GM12892 (cell line): ENCODE results near the gene MCCC2.
"Not testable (repeated sequence)": the region's sequence is repeated elsewhere in the genome, so short reads cannot be mapped to it uniquely, and the experiment has no call there.

Experiments used
- DNase-seq: peaks from one replicate; pipeline ENCODE4 v3.0.0; 2011; ENCODE audit not compliant: insufficient read length
- FAIRE-seq: peaks from 2 replicates; lab custom pipeline; 2011; peaks lifted over from hg19 to GRCh38; lab: Jason Lieb, UNC
- POLR2A ChIP-seq: IDR thresholded peaks from 2 replicates; pipeline ENCODE4 v1.6.1; 2011; ENCODE audit warnings: low read depth, low read length, control low read depth
- POLR2AphosphoS5 ChIP-seq: IDR thresholded peaks from 2 replicates; pipeline ENCODE4 v1.6.1; 2011; ENCODE audit warnings: low read depth, low read length, control low read depth
- TAF1 ChIP-seq: IDR thresholded peaks from 2 replicates; pipeline ENCODE4 v1.6.1; 2011; ENCODE audit warnings: low read depth, mild to moderate bottlenecking, control low read depth, low read length, borderline replicate concordance

MCCC2 gene

DNA sequence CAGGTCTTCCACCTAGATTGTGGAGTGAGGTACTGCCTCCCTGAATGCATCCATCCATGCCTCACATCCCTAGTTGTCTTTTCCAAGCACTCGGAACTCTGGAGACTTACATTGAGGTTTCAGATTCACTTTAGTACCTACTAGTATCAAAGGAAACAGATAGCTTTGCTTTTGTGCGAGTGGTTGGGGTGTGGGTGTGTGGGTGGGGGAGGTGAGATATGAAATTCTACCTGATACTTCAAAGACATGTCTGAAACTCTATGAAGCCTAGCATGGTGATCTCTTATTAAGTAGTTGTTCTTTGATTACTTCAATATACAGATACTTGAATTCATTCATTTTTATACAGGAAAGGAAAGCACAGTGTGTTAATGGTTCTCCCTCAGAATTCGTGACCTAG is 64.4 kb downstream of the MCCC2 start:
- FAIRE-seq (no peak), DNase-seq (no peak)
- TF ChIP-seq POLR2AphosphoS5 (no peak), POLR2A (no peak), TAF1 (no peak)

DNA sequence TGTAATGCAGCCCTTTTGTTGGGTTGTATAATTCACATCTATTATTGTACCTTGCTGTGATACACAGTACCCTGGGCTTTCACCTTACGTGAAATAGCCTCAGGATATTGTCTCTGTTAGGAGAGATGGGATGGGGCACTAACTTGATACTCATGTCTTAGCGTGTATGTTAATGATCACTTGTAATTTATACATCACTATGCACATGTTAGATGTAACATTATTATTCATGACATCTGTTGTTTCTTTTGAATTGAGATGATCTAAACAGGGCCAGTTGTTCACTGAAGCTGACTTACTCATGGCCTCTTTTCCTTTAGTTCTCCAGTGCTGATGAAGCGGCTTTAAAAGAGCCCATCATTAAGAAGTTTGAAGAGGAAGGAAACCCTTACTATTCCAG is 65.2 kb downstream of the MCCC2 start:
- FAIRE-seq (no peak), DNase-seq (no peak)
- TF ChIP-seq POLR2A = no peak
- TF ChIP-seq TAF1 = no peak
- TF ChIP-seq POLR2AphosphoS5 = no peak

DNA sequence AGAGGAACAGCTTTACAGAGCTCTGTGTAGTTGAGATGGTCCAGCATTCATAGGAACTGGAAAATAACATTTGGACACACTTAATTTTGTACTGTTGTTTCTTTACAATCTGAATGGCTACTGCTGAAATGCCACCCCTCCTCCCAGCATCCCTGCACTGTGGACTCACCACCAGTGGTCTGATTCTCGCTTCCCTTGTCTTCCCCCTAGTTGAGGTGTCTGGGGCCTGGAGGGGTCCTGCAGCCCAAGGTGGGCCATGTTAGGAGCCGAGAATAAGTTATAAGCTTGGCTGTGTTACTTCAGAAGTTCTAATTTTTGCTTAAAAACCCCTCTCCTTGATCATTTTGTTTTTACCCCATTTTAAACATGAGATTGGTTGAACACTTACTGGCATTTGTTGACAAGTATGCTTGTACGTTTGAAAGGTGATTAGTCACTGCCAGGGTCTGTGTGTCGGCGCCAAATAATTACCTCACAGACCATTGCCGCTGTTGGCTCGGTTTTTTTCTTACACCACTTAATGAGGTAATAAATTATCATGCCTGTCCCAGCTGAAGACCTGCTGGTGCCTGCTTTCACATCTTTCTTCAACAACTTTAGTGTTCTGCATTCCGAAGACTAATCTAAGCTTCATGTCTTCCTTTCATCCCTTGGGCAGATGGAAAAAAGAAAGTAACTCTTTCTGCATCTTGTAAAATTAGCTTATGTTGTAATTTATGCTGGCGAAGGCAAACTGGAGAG is 65.8 kb downstream of the MCCC2 start:
- FAIRE-seq = no peak
- no peak for DNase-seq
- TF ChIP-seq TAF1 (no peak), POLR2A (no peak), POLR2AphosphoS5 (no peak)

GRCh38 chr5:71658916-71659662 is 71.9 kb downstream of the MCCC2 start:
- TF ChIP-seq POLR2AphosphoS5 = no peak
- TF ChIP-seq TAF1 = no peak
- TF ChIP-seq POLR2A = no peak
- DNase-seq (no peak), FAIRE-seq (no peak)

- DNase-seq = no peak
- FAIRE-seq = no peak
- TF ChIP-seq POLR2AphosphoS5 (no peak), POLR2A (no peak), TAF1 (no peak)
Measured at GRCh38 chr5:71662381-71662780, 75.2 kb downstream of the MCCC2 start.

DNA sequence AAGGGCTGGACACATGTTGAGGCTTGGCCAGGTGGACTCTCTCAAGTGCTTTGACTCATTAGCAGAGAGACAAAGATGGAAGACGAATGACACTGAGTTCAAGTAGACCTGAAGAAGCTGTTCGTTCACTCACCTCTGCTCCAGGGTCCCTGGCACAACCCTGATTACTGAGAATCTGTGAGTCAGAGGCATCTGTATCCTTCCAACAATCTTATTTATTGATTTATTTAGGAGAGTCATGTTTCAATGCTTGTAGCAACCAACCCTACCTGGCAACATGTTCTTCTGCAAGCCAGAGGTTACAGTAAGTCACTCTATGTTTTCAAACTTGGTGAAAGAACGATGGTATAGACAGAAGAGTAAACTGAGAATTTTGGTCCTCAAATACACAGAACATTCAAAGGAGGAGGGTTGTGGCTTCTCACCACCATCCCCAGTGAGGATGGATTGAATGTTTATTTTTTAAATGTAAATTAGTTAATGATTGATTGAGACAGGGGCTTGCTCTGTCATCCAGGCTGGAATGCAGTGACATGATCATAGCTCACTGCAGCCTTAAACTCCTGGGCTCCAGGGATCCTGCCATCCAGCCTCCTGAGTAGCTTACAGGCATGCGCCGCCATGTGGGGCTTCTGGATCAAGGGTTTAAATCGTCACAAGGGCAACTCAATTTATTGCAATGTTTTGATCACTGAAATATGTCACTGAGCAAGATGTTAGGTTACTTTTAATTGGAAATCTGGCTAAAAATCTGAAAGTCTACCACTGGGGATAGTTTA is 76.2 kb downstream of the MCCC2 start:
- no peak for DNase-seq
- TF ChIP-seq TAF1 = no peak
- no peak for TF ChIP-seq POLR2AphosphoS5
- no peak for TF ChIP-seq POLR2A
- FAIRE-seq = no peak

DNA sequence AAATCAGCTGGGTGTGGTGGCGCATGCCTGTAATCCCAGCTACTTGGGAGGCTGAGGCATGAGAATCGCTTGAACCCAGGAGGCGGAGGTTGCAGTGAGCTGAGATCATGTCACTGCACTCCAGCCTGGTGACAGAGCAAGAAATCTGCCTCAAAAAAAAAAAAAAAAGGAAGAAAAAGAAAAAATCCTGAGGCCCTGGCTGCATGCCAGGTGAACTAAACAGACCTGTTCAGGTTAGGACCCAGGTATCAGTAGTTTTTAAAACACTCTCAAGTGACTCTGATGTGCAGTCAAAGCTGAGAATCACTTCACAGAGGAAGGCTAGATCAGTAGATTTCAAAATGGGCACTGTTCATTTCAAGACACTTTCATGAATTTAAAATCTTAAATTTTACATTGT is 77.5 kb downstream of the MCCC2 start:
- DNase-seq, FAIRE-seq: not testable (repeated sequence)

- DNase-seq (no peak), FAIRE-seq (no peak)
- TF ChIP-seq POLR2A (no peak), TAF1 (no peak), POLR2AphosphoS5 (no peak)
Measured at GRCh38 chr5:71666321-71666720, 79.2 kb downstream of the MCCC2 start.

GRCh38 chr5:71677977-71678376 is 90.8 kb downstream of the MCCC2 start:
- no peak for TF ChIP-seq POLR2A
- no peak for TF ChIP-seq POLR2AphosphoS5
- TF ChIP-seq TAF1 = no peak
- DNase-seq = no peak
- FAIRE-seq = no peak

- no peak for TF ChIP-seq POLR2A
- no peak for TF ChIP-seq POLR2AphosphoS5
- TF ChIP-seq TAF1 = no peak
- FAIRE-seq (no peak), DNase-seq (no peak)
Measured at GRCh38 chr5:71679714-71680113, 92.6 kb downstream of the MCCC2 start.

DNA sequence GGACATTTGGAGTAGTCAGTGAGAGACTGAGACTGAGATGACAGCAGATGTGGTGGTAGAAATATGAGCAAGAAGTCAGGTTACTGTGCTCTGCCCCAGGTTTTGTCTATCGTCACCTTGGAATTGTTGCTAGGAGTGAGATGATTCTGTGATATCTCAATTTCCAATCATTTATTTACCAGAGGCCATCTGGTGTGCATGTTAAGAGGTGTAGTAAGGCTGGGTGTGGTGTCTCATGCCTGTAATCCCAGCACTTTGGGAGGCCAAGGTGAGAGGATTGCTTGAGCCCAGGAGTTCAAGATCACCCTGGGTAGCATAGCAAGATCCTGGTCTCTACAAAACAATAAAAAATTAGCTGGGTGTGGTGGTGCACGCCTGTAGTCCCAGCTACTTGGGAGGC is 93.4 kb downstream of the MCCC2 start:
- TF ChIP-seq POLR2A = no peak
- no peak for TF ChIP-seq TAF1
- no peak for TF ChIP-seq POLR2AphosphoS5
- no peak for DNase-seq
- FAIRE-seq = no peak

DNA sequence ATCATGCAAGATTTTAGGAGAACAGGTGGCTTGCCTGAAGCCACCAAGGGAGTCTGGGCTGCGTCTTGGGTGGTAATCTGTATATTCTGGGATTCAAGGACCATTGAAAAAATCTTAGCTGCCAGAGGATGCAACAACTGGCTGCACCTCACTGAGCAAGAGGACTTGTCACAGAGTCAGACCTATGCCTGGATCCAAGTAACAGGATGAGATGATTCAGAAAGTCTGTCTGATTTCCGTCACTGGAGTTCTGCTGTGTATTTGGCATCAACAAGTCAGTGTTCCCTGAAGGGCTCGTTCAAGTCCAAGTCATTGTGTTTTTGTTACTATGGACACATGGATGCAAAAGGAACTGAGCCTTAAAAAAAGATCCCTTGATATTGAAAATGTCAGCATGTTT is 94.2 kb downstream of the MCCC2 start:
- DNase-seq = no peak
- no peak for FAIRE-seq
- TF ChIP-seq POLR2AphosphoS5 (no peak), POLR2A (no peak), TAF1 (no peak)
